ENCODE results near the gene KRT14.

KRT14 gene

GRCh38 chr17:41539979-41540701 lies 46.6 kb downstream of the KRT14 start:
- TF ChIP-seq CTCF (IDR thresholded peaks at IDR 0.05; ENCODE audit: borderline replicate concordance, control extremely low read depth, extremely low read depth, insufficient read depth, missing control alignments): no peak
- DNase-seq (ENCODE audit: low spot score): no peak
- in situ Hi-C loops (cut with MboI; ENCODE audit: low sequenced_read_pairs, unreplicated experiment): loop anchor here (10.0 kb wide), 3 partner anchors 65 to 635 kb away; no protein-coding TSS in a partner anchor

GRCh38 chr17:41539071-41539492 lies 47.6 kb downstream of the KRT14 start:
- no peak for TF ChIP-seq CTCF (IDR thresholded peaks at IDR 0.05; ENCODE audit: borderline replicate concordance, control extremely low read depth, extremely low read depth, insufficient read depth, missing control alignments)
- no peak for DNase-seq (ENCODE audit: low spot score)
- in situ Hi-C loops (cut with MboI; ENCODE audit: low sequenced_read_pairs, unreplicated experiment): loop anchor here (10.0 kb wide), 1 partner anchor 64 kb away; no protein-coding TSS in a partner anchor

GRCh38 chr17:41538565-41538991 lies 48.1 kb downstream of the KRT14 start:
- no peak for DNase-seq (ENCODE audit: low spot score)
- in situ Hi-C loops (cut with MboI; ENCODE audit: low sequenced_read_pairs, unreplicated experiment): loop anchor here (10.0 kb wide), 1 partner anchor 64 kb away; no protein-coding TSS in a partner anchor
- no peak for TF ChIP-seq CTCF (IDR thresholded peaks at IDR 0.05; ENCODE audit: borderline replicate concordance, control extremely low read depth, extremely low read depth, insufficient read depth, missing control alignments)

- TF ChIP-seq CTCF (IDR thresholded peaks at IDR 0.05; ENCODE audit: borderline replicate concordance, control extremely low read depth, extremely low read depth, insufficient read depth, missing control alignments): no peak
- DNase-seq (ENCODE audit: low spot score): no peak
- in situ Hi-C loops (cut with MboI; ENCODE audit: low sequenced_read_pairs, unreplicated experiment): loop anchor here (10.0 kb wide), 1 partner anchor 63 kb away; no protein-coding TSS in a partner anchor
Measured at GRCh38 chr17:41537990-41538389, 48.7 kb downstream of the KRT14 start.

GRCh38 chr17:41537614-41537954 lies 49.1 kb downstream of the KRT14 start:
- in situ Hi-C loops (cut with MboI; ENCODE audit: low sequenced_read_pairs, unreplicated experiment): loop anchor here (10.0 kb wide), 1 partner anchor 63 kb away; no protein-coding TSS in a partner anchor
- DNase-seq (ENCODE audit: low spot score): no peak
- TF ChIP-seq CTCF (IDR thresholded peaks at IDR 0.05; ENCODE audit: borderline replicate concordance, control extremely low read depth, extremely low read depth, insufficient read depth, missing control alignments): no peak

GRCh38 chr17:41536741-41537613 lies 49.7 kb downstream of the KRT14 start:
- DNase-seq (ENCODE audit: low spot score): no peak
- no peak for TF ChIP-seq CTCF (IDR thresholded peaks at IDR 0.05; ENCODE audit: borderline replicate concordance, control extremely low read depth, extremely low read depth, insufficient read depth, missing control alignments)
- in situ Hi-C loops (cut with MboI; ENCODE audit: low sequenced_read_pairs, unreplicated experiment): loop anchor here (10.0 kb wide), 1 partner anchor 62 kb away; no protein-coding TSS in a partner anchor

Data from GM13976 (cell line).